ENCODE measurements around the gene LUC7L2.
A peak's percentile ranks its signal among the peaks of the same experiment; 100 is the strongest.
"Not testable (repeated sequence)": the region's sequence is repeated elsewhere in the genome, so short reads cannot be mapped to it uniquely, and the experiment has no call there.

Gene LUC7L2

GRCh38 chr7:139374246-139374645, 14.6 kb downstream of the LUC7L2 start:
- TF ChIP-seq POLR2A (IDR thresholded peaks at IDR 0.05; ENCODE audit: low read depth, low read length) (no peak), TAF1 (IDR thresholded peaks at IDR 0.05; ENCODE audit: borderline replicate concordance, low read depth, low read length) (no peak), POLR2AphosphoS5 (IDR thresholded peaks at IDR 0.05; ENCODE audit: low read depth, low read length) (no peak)
- DNase-seq (ENCODE audit: insufficient read length) (no peak), FAIRE-seq (no peak)

GRCh38 chr7:139382439-139382838, 22.7 kb downstream of the LUC7L2 start:
- no peak for TF ChIP-seq POLR2AphosphoS5 (IDR thresholded peaks at IDR 0.05; ENCODE audit: low read depth, low read length)
- no peak for TF ChIP-seq TAF1 (IDR thresholded peaks at IDR 0.05; ENCODE audit: borderline replicate concordance, low read depth, low read length)
- TF ChIP-seq POLR2A (IDR thresholded peaks at IDR 0.05; ENCODE audit: low read depth, low read length): no peak
- DNase-seq (ENCODE audit: insufficient read length) (no peak), FAIRE-seq (no peak)

- no peak for FAIRE-seq
- DNase-seq (ENCODE audit: insufficient read length): no peak
- no peak for TF ChIP-seq POLR2AphosphoS5 (IDR thresholded peaks at IDR 0.05; ENCODE audit: low read depth, low read length)
- TF ChIP-seq TAF1 (IDR thresholded peaks at IDR 0.05; ENCODE audit: borderline replicate concordance, low read depth, low read length): no peak
- no peak for TF ChIP-seq POLR2A (IDR thresholded peaks at IDR 0.05; ENCODE audit: low read depth, low read length)
Observed at GRCh38 chr7:139384611-139385010, 24.9 kb downstream of the LUC7L2 start.

- FAIRE-seq (peak; percentile 24), DNase-seq (ENCODE audit: insufficient read length) (no peak)
Observed at GRCh38 chr7:139387594-139387993, 27.9 kb downstream of the LUC7L2 start.

GRCh38 chr7:139389091-139389490, 29.4 kb downstream of the LUC7L2 start:
- TF ChIP-seq TAF1 (IDR thresholded peaks at IDR 0.05; ENCODE audit: borderline replicate concordance, low read depth, low read length) (no peak), POLR2AphosphoS5 (IDR thresholded peaks at IDR 0.05; ENCODE audit: low read depth, low read length) (no peak), POLR2A (IDR thresholded peaks at IDR 0.05; ENCODE audit: low read depth, low read length) (no peak)
- DNase-seq (ENCODE audit: insufficient read length) (no peak), FAIRE-seq (no peak)

More at GRCh38 chr7:139387594-139387993, 27.9 kb downstream of the LUC7L2 start:
- no peak for TF ChIP-seq POLR2AphosphoS5 (IDR thresholded peaks at IDR 0.05; ENCODE audit: low read depth, low read length)
- no peak for TF ChIP-seq POLR2A (IDR thresholded peaks at IDR 0.05; ENCODE audit: low read depth, low read length)
- no peak for TF ChIP-seq TAF1 (IDR thresholded peaks at IDR 0.05; ENCODE audit: borderline replicate concordance, low read depth, low read length)

- TF ChIP-seq TAF1 (IDR thresholded peaks at IDR 0.05; ENCODE audit: borderline replicate concordance, low read depth, low read length) (no peak), POLR2AphosphoS5 (IDR thresholded peaks at IDR 0.05; ENCODE audit: low read depth, low read length) (no peak)
- DNase-seq (ENCODE audit: insufficient read length): no peak
- FAIRE-seq: no peak
Observed at GRCh38 chr7:139389774-139390173, 30.1 kb downstream of the LUC7L2 start.

- peak; percentile 61 for FAIRE-seq
- TF ChIP-seq TAF1 (IDR thresholded peaks at IDR 0.05; ENCODE audit: borderline replicate concordance, low read depth, low read length): no peak
- TF ChIP-seq POLR2AphosphoS5 (IDR thresholded peaks at IDR 0.05; ENCODE audit: low read depth, low read length): peak; percentile 27; the same call in 1 of the 2 replicates
- no peak for DNase-seq (ENCODE audit: insufficient read length)
Observed at GRCh38 chr7:139393621-139394211, 34.0 kb downstream of the LUC7L2 start.

- FAIRE-seq: peak; percentile 42
Observed at GRCh38 chr7:139394540-139394939, 34.8 kb downstream of the LUC7L2 start.

GRCh38 chr7:139396323-139396951, 36.7 kb downstream of the LUC7L2 start:
- FAIRE-seq (no peak), DNase-seq (ENCODE audit: insufficient read length) (no peak)
- no peak for TF ChIP-seq TAF1 (IDR thresholded peaks at IDR 0.05; ENCODE audit: borderline replicate concordance, low read depth, low read length)
- TF ChIP-seq POLR2AphosphoS5 (IDR thresholded peaks at IDR 0.05; ENCODE audit: low read depth, low read length): no peak
- no peak for TF ChIP-seq POLR2A (IDR thresholded peaks at IDR 0.05; ENCODE audit: low read depth, low read length)

More at GRCh38 chr7:139394540-139394939, 34.8 kb downstream of the LUC7L2 start:
- no peak for DNase-seq (ENCODE audit: insufficient read length)
- TF ChIP-seq TAF1 (IDR thresholded peaks at IDR 0.05; ENCODE audit: borderline replicate concordance, low read depth, low read length) (no peak), POLR2A (IDR thresholded peaks at IDR 0.05; ENCODE audit: low read depth, low read length) (no peak), POLR2AphosphoS5 (IDR thresholded peaks at IDR 0.05; ENCODE audit: low read depth, low read length) (no peak)

- no peak for FAIRE-seq
- TF ChIP-seq POLR2AphosphoS5 (IDR thresholded peaks at IDR 0.05; ENCODE audit: low read depth, low read length) (no peak), POLR2A (IDR thresholded peaks at IDR 0.05; ENCODE audit: low read depth, low read length) (no peak), TAF1 (IDR thresholded peaks at IDR 0.05; ENCODE audit: borderline replicate concordance, low read depth, low read length) (no peak)
- no peak for DNase-seq (ENCODE audit: insufficient read length)
Observed at GRCh38 chr7:139397192-139397591, 37.5 kb downstream of the LUC7L2 start.

GRCh38 chr7:139403601-139404000, 43.9 kb downstream of the LUC7L2 start:
- no peak for TF ChIP-seq POLR2AphosphoS5 (IDR thresholded peaks at IDR 0.05; ENCODE audit: low read depth, low read length)
- no peak for TF ChIP-seq POLR2A (IDR thresholded peaks at IDR 0.05; ENCODE audit: low read depth, low read length)
- TF ChIP-seq TAF1 (IDR thresholded peaks at IDR 0.05; ENCODE audit: borderline replicate concordance, low read depth, low read length): no peak
- DNase-seq (ENCODE audit: insufficient read length) (no peak), FAIRE-seq (peak; percentile 67)

GRCh38 chr7:139407555-139407954, 47.9 kb downstream of the LUC7L2 start:
- DNase-seq (ENCODE audit: insufficient read length) (no peak), FAIRE-seq (no peak)
- TF ChIP-seq POLR2A (IDR thresholded peaks at IDR 0.05; ENCODE audit: low read depth, low read length): no peak
- TF ChIP-seq TAF1 (IDR thresholded peaks at IDR 0.05; ENCODE audit: borderline replicate concordance, low read depth, low read length): no peak

GRCh38 chr7:139414743-139415402, 55.2 kb downstream of the LUC7L2 start:
- FAIRE-seq; DNase-seq (ENCODE audit: insufficient read length): not testable (repeated sequence)
